ENCODE results near the gene HOXD8. TPM values are rescaled to one million over a fixed set of nuclear protein-coding genes. Genes with fewer than 3 reads are reported as not detected.

Gene HOXD8
- total RNA-seq, 1 donor from 2014 or later: not detected

DNA sequence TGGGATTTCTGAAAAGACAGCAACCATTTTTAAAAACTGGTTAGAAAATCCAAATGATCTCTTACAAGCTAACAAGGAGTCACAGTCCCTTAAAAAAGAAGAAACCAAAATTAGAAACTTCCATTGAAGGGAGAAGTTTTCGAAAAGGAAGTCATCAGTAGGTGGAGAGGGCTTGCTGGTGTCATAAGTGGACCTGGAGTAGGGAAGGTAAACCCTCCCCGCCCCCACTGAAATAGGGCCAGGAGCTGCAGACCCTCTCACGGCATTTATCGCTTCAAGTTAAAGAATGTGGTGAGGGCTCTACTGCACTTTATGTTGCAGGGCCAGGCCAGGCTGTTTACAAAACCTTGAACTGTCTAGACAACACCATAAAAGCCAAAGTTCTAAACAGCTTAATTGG lies 19.6 kb upstream of the HOXD8 start:
- Mint-ChIP-seq H3K36me3 (ENCODE audit: insufficient read depth) (no peaks in the 10 kb centered on the region), H3K27ac (no peak overlapping the region), H3K4me1 (ENCODE audit: low read depth) (peaks cover 3% of the 10 kb centered on the region), H3K27me3 (peaks cover 90% of the 10 kb centered on the region), H3K4me3 (ENCODE audit: low read depth) (no peak overlapping the region), H3K9me3 (ENCODE audit: low read depth) (no peaks in the 10 kb centered on the region)
- TF ChIP-seq, protein P1, sequence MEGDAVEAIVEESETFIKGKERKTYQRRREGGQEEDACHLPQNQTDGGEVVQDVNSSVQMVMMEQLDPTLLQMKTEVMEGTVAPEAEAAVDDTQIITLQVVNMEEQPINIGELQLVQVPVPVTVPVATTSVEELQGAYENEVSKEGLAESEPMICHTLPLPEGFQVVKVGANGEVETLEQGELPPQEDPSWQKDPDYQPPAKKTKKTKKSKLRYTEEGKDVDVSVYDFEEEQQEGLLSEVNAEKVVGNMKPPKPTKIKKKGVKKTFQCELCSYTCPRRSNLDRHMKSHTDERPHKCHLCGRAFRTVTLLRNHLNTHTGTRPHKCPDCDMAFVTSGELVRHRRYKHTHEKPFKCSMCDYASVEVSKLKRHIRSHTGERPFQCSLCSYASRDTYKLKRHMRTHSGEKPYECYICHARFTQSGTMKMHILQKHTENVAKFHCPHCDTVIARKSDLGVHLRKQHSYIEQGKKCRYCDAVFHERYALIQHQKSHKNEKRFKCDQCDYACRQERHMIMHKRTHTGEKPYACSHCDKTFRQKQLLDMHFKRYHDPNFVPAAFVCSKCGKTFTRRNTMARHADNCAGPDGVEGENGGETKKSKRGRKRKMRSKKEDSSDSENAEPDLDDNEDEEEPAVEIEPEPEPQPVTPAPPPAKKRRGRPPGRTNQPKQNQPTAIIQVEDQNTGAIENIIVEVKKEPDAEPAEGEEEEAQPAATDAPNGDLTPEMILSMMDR (IDR thresholded peaks at IDR 0.05; ENCODE audit: unreplicated experiment): no peak
- no peak for DNase-seq (ENCODE audit: low spot score, unreplicated experiment)

DNA sequence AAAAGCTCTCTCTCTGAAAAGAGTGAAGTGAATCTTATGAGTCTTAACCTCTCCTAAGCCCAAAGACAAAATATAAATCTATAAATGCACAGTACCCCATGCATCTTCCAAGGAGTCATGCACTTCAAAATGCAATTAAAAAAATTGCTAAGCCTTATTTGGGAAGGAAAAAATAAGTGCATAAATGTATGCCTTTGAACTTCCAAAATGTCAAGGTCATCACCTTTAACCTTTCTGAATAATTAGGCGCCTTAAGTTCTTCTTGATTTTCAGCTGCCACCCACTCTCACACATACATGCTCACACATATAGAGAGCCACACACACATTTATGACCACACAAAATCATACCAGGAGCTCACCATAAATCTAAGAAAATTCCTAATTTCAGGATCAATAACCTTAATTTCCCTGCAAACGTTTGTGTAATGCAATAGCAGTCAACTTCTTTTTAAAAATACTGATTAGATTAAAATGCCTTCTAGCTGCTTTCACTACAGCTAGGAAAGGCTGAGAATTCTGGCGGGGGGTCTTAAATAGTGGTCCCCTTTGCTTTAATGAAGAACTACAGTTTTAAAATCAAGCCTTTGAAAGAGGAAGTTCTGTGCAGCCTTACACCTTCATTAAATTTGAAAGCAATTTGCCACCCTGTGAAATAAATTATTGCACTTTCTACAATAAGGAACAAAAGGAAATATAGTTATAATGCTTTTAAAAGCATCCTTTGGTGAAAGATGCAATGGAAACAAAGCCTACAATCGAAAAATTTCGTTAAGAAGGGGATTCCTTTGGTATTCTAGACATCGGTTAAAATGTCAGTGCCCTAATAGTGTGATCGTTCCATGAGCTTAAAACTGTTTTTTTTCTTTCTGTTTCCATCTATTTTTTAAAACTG lies 18.8 kb upstream of the HOXD8 start:
- no peaks in the 10 kb centered on the region for H3K9me3 Mint-ChIP-seq (ENCODE audit: low read depth)
- no peak overlapping the region for H3K27ac Mint-ChIP-seq
- no peak overlapping the region for H3K4me3 Mint-ChIP-seq (ENCODE audit: low read depth)
- TF ChIP-seq, protein P1 (IDR thresholded peaks at IDR 0.05; ENCODE audit: unreplicated experiment): no peak
- H3K36me3 Mint-ChIP-seq (ENCODE audit: insufficient read depth): no peaks in the 10 kb centered on the region
- H3K27me3 Mint-ChIP-seq: peaks cover 89% of the 10 kb centered on the region
- no peak for DNase-seq (ENCODE audit: low spot score, unreplicated experiment)
- peaks cover 3% of the 10 kb centered on the region for H3K4me1 Mint-ChIP-seq (ENCODE audit: low read depth)

DNA sequence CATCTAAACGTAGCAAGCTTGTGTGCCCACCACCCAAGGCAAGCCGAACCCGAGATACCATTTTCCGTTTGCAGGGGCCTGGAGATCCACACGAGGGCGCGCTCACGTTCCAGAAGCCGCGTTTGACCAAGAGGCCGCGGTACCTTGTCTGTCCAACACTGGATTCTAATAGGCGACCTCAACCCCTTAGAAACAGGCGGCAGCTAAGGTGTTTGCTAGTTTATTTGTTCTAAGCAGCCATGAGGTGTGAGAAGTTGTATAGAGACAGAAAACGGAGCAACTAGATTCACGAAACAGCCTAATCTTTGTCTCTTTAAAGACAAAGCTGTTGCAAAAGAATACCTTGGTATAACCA lies 18.2 kb upstream of the HOXD8 start:
- Mint-ChIP-seq H3K27ac (no peak overlapping the region), H3K9me3 (ENCODE audit: low read depth) (no peaks in the 10 kb centered on the region), H3K4me3 (ENCODE audit: low read depth) (no peak overlapping the region), H3K36me3 (ENCODE audit: insufficient read depth) (no peaks in the 10 kb centered on the region), H3K27me3 (peaks cover 89% of the 10 kb centered on the region), H3K4me1 (ENCODE audit: low read depth) (peaks cover 3% of the 10 kb centered on the region)
- no peak for DNase-seq (ENCODE audit: low spot score, unreplicated experiment)
- TF ChIP-seq, protein P1 (IDR thresholded peaks at IDR 0.05; ENCODE audit: unreplicated experiment): peak; percentile 76

DNA sequence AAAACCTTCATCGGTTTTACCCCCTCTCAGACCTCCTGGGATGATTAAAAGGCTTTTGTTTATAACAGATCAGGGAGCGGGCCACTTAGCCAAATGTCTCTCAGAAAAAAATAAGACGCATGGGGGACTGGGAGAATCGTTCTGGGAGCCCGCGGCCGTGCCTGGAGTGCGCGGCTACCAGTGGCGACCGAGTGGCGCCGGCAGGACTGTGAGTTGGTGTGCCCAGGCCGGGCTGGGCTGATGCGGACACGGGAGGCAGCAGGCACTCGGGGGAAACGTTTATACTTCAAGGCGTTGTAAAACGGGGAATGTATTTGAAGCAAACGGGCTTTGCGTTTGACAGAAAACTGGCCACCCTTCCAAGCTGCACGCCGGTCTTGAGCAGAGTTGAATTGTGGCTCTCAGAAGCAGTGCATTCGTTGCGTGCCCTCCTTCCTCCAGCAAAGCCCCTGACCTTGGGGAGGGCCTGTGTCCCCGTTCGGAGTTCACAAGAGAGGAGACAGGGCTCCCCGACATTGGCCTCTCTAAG lies 17.6 kb upstream of the HOXD8 start:
- Mint-ChIP-seq H3K4me1 (ENCODE audit: low read depth) (peaks cover 3% of the 10 kb centered on the region), H3K4me3 (ENCODE audit: low read depth) (no peak overlapping the region), H3K27me3 (peaks cover 92% of the 10 kb centered on the region), H3K27ac (no peak overlapping the region), H3K9me3 (ENCODE audit: low read depth) (no peaks in the 10 kb centered on the region), H3K36me3 (ENCODE audit: insufficient read depth) (no peaks in the 10 kb centered on the region)
- TF ChIP-seq, protein P1 (IDR thresholded peaks at IDR 0.05; ENCODE audit: unreplicated experiment): no peak
- DNase-seq (ENCODE audit: low spot score, unreplicated experiment): no peak

DNA sequence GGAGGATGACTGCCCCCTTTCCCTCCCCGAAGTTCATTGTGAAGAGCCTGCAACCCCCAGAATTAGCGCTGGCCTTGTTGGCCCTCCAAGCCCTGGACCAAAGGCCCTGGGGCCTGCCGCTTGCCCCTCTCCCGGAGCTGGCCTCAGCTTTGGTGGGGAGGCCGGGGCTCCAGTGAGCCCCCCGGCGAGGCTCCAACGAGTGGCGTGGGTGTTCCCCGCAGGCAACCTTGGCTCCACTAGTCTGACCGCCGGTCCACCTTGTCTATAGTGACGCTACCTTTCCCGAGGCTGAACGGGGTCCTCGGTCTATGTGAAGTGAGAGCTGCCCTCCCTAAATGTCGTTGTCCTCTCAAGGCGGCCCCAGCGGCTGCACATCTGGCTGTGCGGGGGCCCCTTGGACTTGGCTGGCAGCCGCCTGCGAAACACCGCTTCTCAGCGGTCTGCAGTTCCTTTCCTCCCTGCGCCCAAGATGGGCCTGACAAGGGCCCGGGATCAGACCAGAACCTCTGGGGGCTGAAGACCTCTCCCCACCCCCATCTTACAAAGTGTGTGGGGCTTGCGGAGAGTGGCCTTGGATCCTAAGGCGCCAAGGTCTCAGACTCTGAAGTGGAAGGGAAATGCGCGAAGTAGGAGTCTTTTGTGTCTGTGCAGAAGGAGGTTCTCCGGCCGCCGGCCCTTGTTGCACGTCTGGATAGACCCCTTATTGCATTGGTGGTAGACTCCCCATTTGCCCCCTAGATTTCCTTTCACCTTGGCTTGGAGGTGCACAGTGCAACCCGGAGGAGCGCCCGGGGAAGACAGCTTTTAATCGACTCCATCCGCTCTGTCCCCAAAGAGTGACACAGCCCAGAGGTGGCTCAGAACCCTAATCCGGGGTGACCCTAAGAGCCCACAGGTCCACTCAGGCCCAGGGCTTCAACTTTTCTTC lies 16.9 kb upstream of the HOXD8 start:
- Mint-ChIP-seq H3K9me3 (ENCODE audit: low read depth) (no peaks in the 10 kb centered on the region), H3K4me3 (ENCODE audit: low read depth) (no peak overlapping the region), H3K36me3 (ENCODE audit: insufficient read depth) (no peaks in the 10 kb centered on the region), H3K27me3 (peaks cover 95% of the 10 kb centered on the region), H3K4me1 (ENCODE audit: low read depth) (no peaks in the 10 kb centered on the region), H3K27ac (no peak overlapping the region)
- TF ChIP-seq, protein P1 (IDR thresholded peaks at IDR 0.05; ENCODE audit: unreplicated experiment): no peak
- no peak for DNase-seq (ENCODE audit: low spot score, unreplicated experiment)

Data from progenitor cell of endocrine pancreas (in vitro differentiated cells).